ENCODE measurements around the gene ACTL10. TPM values are rescaled to one million over a fixed set of nuclear protein-coding genes. Genes with fewer than 3 reads are reported as not detected.

ACTL10 gene
- total RNA-seq, 1 experiment from 2014 or later: 0.46 TPM

GRCh38 chr20:33648396-33649004 is 18.2 kb upstream of the ACTL10 start:
- Histone ChIP-seq H2AK5ac (ENCODE audit: insufficient read length, low read length) (no peak overlapping the region), H3K9me3 (ENCODE audit: control insufficient read depth, low read depth, low read length) (no peaks in the 10 kb centered on the region), H3K27me3 (ENCODE audit: insufficient read depth, low read length) (no peaks in the 10 kb centered on the region), H3K4ac (ENCODE audit: low read depth, low read length) (no peak overlapping the region), H3K4me2 (ENCODE audit: insufficient read depth, insufficient read length, low read length) (no peak overlapping the region), H2BK120ac (ENCODE audit: low read depth, low read length, poor library complexity, severe bottlenecking) (no peak overlapping the region), H2BK12ac (ENCODE audit: insufficient read length, low read depth, low read length) (no peak overlapping the region), H4K91ac (ENCODE audit: insufficient read length, low read depth, low read length) (no peak overlapping the region), H3T11ph (ENCODE audit: low read length) (no peak overlapping the region), H3K27ac (ENCODE audit: insufficient read length, low read depth, low read length) (no peak overlapping the region), H2AFZ (ENCODE audit: low read length) (no peak overlapping the region), H3K14ac (ENCODE audit: insufficient read depth, low read length) (no peak overlapping the region), H3K23ac (ENCODE audit: insufficient read length, low read depth, low read length) (no peak overlapping the region), H3K4me1 (ENCODE audit: insufficient read depth, low read length) (no peaks in the 10 kb centered on the region), H4K8ac (replicated peaks; ENCODE audit: insufficient read length, low read depth, low read length) (no peak overlapping the region), H2BK15ac (ENCODE audit: low read depth, low read length) (no peak overlapping the region), H3K23me2 (ENCODE audit: insufficient read length, low read depth, low read length, poor library complexity, severe bottlenecking) (no peaks in the 10 kb centered on the region), H3K79me2 (ENCODE audit: insufficient read depth, low read length) (no peaks in the 10 kb centered on the region), H4K20me1 (ENCODE audit: control insufficient read depth, insufficient read depth, insufficient read length) (no peaks in the 10 kb centered on the region), H3K18ac (ENCODE audit: insufficient read length, low read depth, low read length) (no peak overlapping the region), H3K79me1 (ENCODE audit: insufficient read depth, low read depth, low read length, poor library complexity, severe bottlenecking) (no peaks in the 10 kb centered on the region), H3K9ac (ENCODE audit: extremely low read depth, insufficient read length, low read length) (no peak overlapping the region), H2BK5ac (ENCODE audit: insufficient read length, low read length) (no peak overlapping the region), H2BK20ac (ENCODE audit: low read depth, low read length, poor library complexity, severe bottlenecking) (no peak overlapping the region), H4K5ac (ENCODE audit: insufficient read length, low read depth, low read length) (no peak overlapping the region), H3K56ac (ENCODE audit: insufficient read length, low read depth, low read length) (no peak overlapping the region)
- Mint-ChIP-seq H3K9me3 (no peaks in the 10 kb centered on the region), H3K4me1 (peaks cover 17 to 19% of the 10 kb centered on the region in 2 experiments), H3K27ac (no peak overlapping the region; a peak in 1 of 7 replicates), H3K36me3 (ENCODE audit: insufficient read depth in 1 of 3, low read depth in 3 of 3) (peaks cover 13 to 26% (median 20%) of the 10 kb centered on the region in 3 experiments; a peak in 6 of 7 replicates), H3K27me3 (ENCODE audit: low read depth) (no peaks in the 10 kb centered on the region; the same call in 1 of the 2 replicates), H3K4me3 (no peak overlapping the region)
- no CpG with 5 or more reads among the region's 14 CpGs for WGBS (ENCODE audit: extremely low coverage, insufficient read length, low lambda C conversion rate)
- DNase-seq: no peak
- no peak for TF ChIP-seq CTCF (conservative IDR thresholded peaks at IDR 0.05)

All from H9 (cell line).